GM12864 (cell line): ENCODE results near the gene POGK.
"Not testable (repeated sequence)": the region's sequence is repeated elsewhere in the genome, so short reads cannot be mapped to it uniquely, and the experiment has no call there.

ENCODE experiments used
- DNase-seq: peaks from one replicate; pipeline ENCODE4 v3.0.0-alpha.2; 2011; ENCODE audit warnings: low read depth
- H3K4me3 ChIP-seq: 2 replicates; pipeline ENCODE4 v1.5.1; 2011; ENCODE audit warnings: mild to moderate bottlenecking, low read depth, low read length, control low read depth
- TF ChIP-seq, protein P1 (sequence below): IDR thresholded peaks from 2 replicates; pipeline ENCODE4 v1.5.1; 2011; ENCODE audit warnings: low read depth, mild to moderate bottlenecking, moderate library complexity, low read length, control low read depth, inconsistent platforms; ENCODE audit errors: missing control alignments

Gene POGK

DNA sequence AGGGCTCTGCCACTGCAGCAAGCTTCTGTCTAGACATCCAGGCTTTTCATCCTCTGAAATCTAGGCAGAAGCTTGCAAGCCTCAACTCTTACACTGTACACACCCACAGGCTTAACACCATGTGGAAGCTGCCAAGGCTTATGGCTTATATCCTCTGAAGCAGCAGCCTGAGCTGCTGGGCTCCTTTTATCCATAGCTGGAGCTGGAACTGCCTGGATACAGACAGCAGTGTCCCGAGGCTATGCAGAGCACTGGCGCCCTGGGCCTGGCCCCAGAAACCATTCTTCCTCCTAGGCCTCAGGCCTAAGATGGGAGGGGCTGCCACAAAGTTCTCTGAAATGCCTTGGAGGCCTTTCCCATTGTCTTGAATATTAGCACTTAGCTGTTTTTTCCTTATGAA is 19.3 kb upstream of the POGK start:
- TF ChIP-seq, protein P1, sequence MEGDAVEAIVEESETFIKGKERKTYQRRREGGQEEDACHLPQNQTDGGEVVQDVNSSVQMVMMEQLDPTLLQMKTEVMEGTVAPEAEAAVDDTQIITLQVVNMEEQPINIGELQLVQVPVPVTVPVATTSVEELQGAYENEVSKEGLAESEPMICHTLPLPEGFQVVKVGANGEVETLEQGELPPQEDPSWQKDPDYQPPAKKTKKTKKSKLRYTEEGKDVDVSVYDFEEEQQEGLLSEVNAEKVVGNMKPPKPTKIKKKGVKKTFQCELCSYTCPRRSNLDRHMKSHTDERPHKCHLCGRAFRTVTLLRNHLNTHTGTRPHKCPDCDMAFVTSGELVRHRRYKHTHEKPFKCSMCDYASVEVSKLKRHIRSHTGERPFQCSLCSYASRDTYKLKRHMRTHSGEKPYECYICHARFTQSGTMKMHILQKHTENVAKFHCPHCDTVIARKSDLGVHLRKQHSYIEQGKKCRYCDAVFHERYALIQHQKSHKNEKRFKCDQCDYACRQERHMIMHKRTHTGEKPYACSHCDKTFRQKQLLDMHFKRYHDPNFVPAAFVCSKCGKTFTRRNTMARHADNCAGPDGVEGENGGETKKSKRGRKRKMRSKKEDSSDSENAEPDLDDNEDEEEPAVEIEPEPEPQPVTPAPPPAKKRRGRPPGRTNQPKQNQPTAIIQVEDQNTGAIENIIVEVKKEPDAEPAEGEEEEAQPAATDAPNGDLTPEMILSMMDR = no peak
- DNase-seq = no peak
- no peak overlapping the region for H3K4me3 ChIP-seq

DNA sequence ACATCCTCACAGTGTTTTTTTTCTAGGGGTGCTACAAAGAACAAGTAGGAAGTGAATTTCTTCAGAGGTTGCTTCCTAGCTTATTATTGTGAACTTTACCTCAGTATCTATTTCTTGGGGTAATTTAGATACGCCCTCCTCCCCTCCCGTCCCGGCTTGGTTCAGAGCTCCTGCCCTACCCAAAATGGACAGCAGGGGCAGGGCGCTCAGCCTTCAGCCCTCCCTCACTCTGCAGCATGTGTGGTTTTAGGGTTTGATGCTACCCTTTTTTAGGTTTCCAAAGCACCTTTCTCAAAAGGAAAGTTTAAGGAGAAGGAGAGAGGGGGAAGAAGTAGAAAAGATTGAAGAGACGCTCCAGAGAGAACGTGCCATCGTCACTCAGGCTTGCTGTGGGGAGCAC is 16.9 kb upstream of the POGK start:
- TF ChIP-seq, protein P1 = peak; percentile 39
- DNase-seq = no peak
- H3K4me3 ChIP-seq = no peak overlapping the region

DNA sequence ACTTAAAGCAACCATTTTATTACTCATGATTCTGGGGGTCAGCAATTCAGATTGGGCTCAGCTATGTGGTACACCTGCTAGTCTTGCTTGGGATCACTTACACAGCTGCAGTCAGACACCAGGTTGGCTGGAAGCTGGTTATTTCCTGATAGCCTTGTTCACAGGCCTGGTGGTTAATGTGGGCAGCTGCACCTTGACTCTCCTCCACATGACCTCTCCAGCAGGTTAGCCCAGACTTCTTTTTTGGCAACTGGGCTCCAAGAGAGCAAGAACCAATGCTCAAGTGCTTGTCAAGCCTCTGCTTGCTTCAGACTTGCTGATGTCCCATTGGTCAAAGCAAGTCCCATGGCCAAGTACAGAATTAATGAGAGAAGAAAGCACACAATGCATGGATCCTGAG is 11.8 kb upstream of the POGK start:
- DNase-seq = no peak
- no peak overlapping the region for H3K4me3 ChIP-seq
- TF ChIP-seq, protein P1 = no peak

DNA sequence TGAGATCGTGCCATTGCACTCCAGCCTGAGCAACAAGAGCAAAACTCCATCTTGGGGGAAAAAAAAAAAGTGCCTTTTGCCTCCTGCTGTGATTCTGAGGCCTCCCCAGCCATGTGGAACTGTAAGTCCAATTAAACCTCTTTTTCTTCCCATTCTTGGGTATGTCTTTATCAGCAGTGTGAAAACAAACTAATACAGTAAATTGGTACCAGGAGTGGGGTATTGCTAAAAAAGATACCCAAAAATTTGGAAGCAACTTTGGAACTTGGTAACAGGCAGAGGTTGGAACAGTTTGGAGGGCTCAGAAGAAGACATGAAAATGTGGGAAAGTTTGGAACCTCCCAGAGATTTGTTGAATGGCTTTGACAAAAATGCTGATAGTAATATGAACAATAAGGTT is 9.5 kb upstream of the POGK start:
- H3K4me3 ChIP-seq, DNase-seq: not testable (repeated sequence)

DNA sequence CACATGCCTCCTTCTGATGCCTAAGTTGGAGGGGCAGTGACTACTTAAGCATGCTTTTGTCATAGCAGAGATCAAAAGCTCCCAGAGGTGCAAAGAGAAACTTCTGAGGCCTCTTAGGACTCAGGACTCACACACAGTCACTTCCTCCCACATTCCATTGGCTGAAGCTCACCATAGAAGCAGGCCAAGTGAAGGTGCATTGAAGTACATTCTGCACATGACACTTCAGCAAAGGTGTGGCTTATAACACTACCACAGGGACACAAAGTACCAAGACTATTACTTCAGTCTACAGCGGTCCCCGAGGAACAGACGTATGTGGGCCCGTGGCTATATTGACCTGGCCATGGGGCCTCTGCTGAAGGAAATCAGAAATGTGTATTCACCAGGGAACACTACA is 2.5 kb upstream of the POGK start:
- DNase-seq = no peak
- TF ChIP-seq, protein P1 = no peak
- no peak overlapping the region for H3K4me3 ChIP-seq

DNA sequence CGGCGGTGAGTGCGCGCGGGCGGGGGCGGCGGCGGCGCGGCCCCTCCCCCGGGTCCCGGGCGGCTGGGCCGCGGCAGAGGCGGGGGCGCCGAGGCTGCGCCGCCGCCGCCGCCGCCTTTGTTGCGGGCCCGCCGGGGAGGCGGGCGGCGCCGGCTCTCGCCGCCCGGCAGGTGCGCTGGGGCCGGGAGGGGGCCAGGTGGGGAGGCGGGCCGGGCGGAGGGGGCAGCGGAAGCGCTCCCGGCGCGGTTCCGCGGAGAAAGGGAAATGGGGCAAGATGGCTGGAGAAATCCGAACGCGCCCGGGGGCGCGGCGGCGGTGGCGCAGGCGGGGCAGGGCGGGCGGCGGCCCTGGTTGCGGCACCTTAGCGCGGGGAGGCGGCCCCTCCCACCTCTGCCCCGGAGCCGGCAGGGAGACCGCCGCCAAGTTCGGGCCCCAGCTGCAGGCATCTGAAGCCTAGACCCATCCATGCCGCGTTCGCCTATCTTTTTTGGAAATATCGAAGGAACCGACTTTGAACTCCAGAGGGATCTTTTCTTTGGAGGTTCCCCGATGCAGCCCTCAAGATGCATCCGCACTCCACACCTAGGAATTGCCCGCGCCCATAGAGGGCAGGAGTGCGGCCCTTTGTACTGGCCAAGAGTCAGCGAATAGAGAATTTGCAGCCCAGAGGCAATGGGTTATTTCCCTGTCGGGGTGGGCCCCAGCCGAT is 479 bp downstream of the POGK start:
- no peak for DNase-seq
- TF ChIP-seq, protein P1 = peak; percentile 8
- H3K4me3 ChIP-seq = peak overlapping the region; percentile 63

DNA sequence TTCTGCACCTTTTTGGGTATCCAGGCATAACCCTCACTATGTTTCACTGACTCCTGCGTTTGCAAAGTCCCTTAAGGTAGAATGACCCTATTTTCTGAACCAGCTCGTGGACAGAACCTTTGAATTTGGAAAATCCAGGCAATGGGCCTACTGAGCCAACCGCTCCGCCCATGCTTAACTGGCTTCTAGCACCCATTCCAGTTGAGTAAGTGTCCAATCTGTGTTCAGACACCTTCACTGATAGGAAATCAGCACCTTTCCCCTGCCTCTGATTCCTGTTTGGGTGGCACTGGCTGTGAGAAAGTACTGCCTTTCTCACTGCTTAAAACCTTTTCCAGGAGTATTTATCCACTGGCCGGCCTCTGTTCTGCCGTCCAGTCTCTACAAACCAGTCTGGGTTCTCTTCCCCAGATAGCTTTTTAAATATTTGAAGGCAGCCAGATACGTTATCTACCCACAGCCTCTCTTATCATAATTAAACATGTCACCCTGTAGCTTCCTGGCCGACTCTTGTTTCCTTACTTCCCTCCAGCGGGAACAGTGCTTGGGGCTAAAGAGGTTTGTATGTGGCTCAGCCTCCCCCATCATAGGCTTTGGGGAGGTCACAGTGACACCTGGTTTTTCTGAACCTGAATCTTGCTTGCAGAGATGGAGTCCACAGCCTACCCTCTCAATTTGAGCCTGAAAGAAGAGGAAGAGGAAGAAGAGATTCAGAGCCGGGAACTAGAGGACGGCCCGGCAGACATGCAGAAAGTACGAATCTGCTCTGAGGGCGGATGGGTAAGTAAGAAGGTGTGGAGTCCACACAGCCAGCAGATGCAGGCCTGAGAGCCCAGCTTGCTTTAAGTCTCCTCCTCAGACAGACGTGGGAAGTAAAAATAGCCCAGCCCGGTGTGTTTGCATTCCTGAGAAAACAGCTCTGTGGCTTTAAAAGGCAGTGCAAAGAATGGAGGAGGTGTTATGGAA is 1.3 kb downstream of the POGK start:
- peak overlapping the region; percentile 63 for H3K4me3 ChIP-seq
- DNase-seq = no peak
- TF ChIP-seq, protein P1 = no peak
